Fibroblast of skin of scalp (primary cell): ENCODE data around the gene TAS1R3.
A peak's percentile ranks its signal among the peaks of the same experiment; 100 is the strongest.

Source experiments
- DNase-seq: peaks from one replicate; pipeline ENCODE4 v3.0.0-alpha.2; 2013

The TAS1R3 gene

GRCh38 chr1:1371746-1372711, 40.9 kb downstream of the TAS1R3 start:
- DNase-seq: peak; percentile 50

- no peak for DNase-seq
Observed at GRCh38 chr1:1373051-1373814, 42.2 kb downstream of the TAS1R3 start.

- DNase-seq: no peak
Observed at GRCh38 chr1:1373815-1374588, 42.9 kb downstream of the TAS1R3 start.

GRCh38 chr1:1374589-1374928, 43.5 kb downstream of the TAS1R3 start:
- DNase-seq: no peak

GRCh38 chr1:1374929-1375662, 44.0 kb downstream of the TAS1R3 start, which contains the start of gene AURKAIP1:
TSS of gene AURKAIP1 (minus strand) at chr1:1375207. CDS start at chr1:1374756, 451 bp downstream.
- peak; percentile 100 for DNase-seq

- no peak for DNase-seq
Observed at GRCh38 chr1:1376551-1377226, 45.6 kb downstream of the TAS1R3 start.

GRCh38 chr1:1377540-1378205, 46.6 kb downstream of the TAS1R3 start:
- DNase-seq: no peak

- DNase-seq: no peak
Observed at GRCh38 chr1:1380860-1381259, 49.8 kb downstream of the TAS1R3 start.

GRCh38 chr1:1381294-1381693, 50.2 kb downstream of the TAS1R3 start:
- DNase-seq: no peak
